CD4-positive, alpha-beta T cell treated with Interleukin-15 for 1 hour (primary cell): ENCODE data around the gene KRT13.

Experiments used
- DNase-seq: peaks from one replicate; pipeline ENCODE4 v3.0.0-alpha.2; 2020

The KRT13 gene

GRCh38 chr17:41536741-41537613 is 31.6 kb upstream of the KRT13 start:
- DNase-seq, result no peak

- no peak for DNase-seq
Measured at GRCh38 chr17:41535764-41536481, 30.5 kb upstream of the KRT13 start.

GRCh38 chr17:41534899-41535546 is 29.6 kb upstream of the KRT13 start:
- DNase-seq, result no peak

- no peak for DNase-seq
Measured at GRCh38 chr17:41533613-41534012, 28.2 kb upstream of the KRT13 start.

GRCh38 chr17:41532947-41533570 is 27.6 kb upstream of the KRT13 start:
- no peak for DNase-seq

- DNase-seq, result no peak
Measured at GRCh38 chr17:41531993-41532392, 26.6 kb upstream of the KRT13 start.

- DNase-seq, result no peak
Measured at GRCh38 chr17:41530062-41531048, 24.9 kb upstream of the KRT13 start.

- no peak for DNase-seq
Measured at GRCh38 chr17:41529491-41529915, 24.1 kb upstream of the KRT13 start.

GRCh38 chr17:41528959-41529353 is 23.5 kb upstream of the KRT13 start:
- no peak for DNase-seq

- no peak for DNase-seq
Measured at GRCh38 chr17:41527063-41528023, 21.9 kb upstream of the KRT13 start.

- no peak for DNase-seq
Measured at GRCh38 chr17:41524261-41524660, 18.8 kb upstream of the KRT13 start.

- no peak for DNase-seq
Measured at GRCh38 chr17:41523787-41524186, 18.4 kb upstream of the KRT13 start.

GRCh38 chr17:41523225-41523593 is 17.8 kb upstream of the KRT13 start:
- no peak for DNase-seq

GRCh38 chr17:41522301-41523224 is 17.2 kb upstream of the KRT13 start:
- no peak for DNase-seq

GRCh38 chr17:41521574-41522261 is 16.3 kb upstream of the KRT13 start:
- no peak for DNase-seq

GRCh38 chr17:41520821-41521521 is 15.6 kb upstream of the KRT13 start:
- DNase-seq, result no peak

GRCh38 chr17:41519501-41520224 is 14.3 kb upstream of the KRT13 start:
- DNase-seq, result no peak
